IMR-90 (cell line): ENCODE results near the gene ALOX12B.

Source experiments
- BHLHE40 ChIP-seq: fragments of 150-350 bp; IDR thresholded peaks from 2 replicates; pipeline ENCODE4 v1.6.1; 2016; ENCODE audit warnings: mild to moderate bottlenecking, low read depth, low read length
- FOS ChIP-seq: fragments of 150-350 bp; IDR thresholded peaks from 2 replicates; pipeline ENCODE4 v1.6.1; 2016; ENCODE audit warnings: low read depth, low read length
- MAZ ChIP-seq: IDR thresholded peaks from 2 replicates; pipeline ENCODE4 v1.6.1; 2012; ENCODE audit warnings: low read depth, mild to moderate bottlenecking, low read length, improper control_type of control experiment, moderate library complexity, borderline replicate concordance
- POLR2A ChIP-seq: IDR thresholded peaks from 2 replicates; pipeline ENCODE4 v1.6.1; 2012; ENCODE audit warnings: mild to moderate bottlenecking, low read depth, low read length
- RAD21 ChIP-seq: IDR thresholded peaks from 2 replicates; pipeline ENCODE4 v1.6.1; 2012; ENCODE audit warnings: low read length, improper control_type of control experiment
- RCOR1 ChIP-seq: IDR thresholded peaks from 2 replicates; pipeline ENCODE4 v1.6.1; 2012; ENCODE audit warnings: mild to moderate bottlenecking, low read length, improper control_type of control experiment; ENCODE audit not compliant: insufficient replicate concordance
- RFX5 ChIP-seq: IDR thresholded peaks from 2 replicates; pipeline ENCODE4 v1.8.0; 2012; ENCODE audit warnings: low read depth, mild to moderate bottlenecking, low read length, moderate library complexity
- SMC3 ChIP-seq: fragments of 150-350 bp; IDR thresholded peaks from 2 replicates; pipeline ENCODE4 v1.6.1; 2016; ENCODE audit warnings: low read depth, mild to moderate bottlenecking, antibody characterized with exemption, low read length, moderate library complexity
- TF ChIP-seq, protein P1 (sequence below): conservative IDR thresholded peaks from 2 replicates; pipeline ENCODE4 v1.5.1; 2012; ENCODE audit warnings: mild to moderate bottlenecking, low read depth, low read length, improper control_type of control experiment
- TF ChIP-seq, protein P2 (sequence below): fragments of 150-350 bp; IDR thresholded peaks from 2 replicates; pipeline ENCODE4 v1.6.1; 2017; ENCODE audit warnings: mild to moderate bottlenecking, antibody characterized with exemption, low read length, low read depth

DNA sequence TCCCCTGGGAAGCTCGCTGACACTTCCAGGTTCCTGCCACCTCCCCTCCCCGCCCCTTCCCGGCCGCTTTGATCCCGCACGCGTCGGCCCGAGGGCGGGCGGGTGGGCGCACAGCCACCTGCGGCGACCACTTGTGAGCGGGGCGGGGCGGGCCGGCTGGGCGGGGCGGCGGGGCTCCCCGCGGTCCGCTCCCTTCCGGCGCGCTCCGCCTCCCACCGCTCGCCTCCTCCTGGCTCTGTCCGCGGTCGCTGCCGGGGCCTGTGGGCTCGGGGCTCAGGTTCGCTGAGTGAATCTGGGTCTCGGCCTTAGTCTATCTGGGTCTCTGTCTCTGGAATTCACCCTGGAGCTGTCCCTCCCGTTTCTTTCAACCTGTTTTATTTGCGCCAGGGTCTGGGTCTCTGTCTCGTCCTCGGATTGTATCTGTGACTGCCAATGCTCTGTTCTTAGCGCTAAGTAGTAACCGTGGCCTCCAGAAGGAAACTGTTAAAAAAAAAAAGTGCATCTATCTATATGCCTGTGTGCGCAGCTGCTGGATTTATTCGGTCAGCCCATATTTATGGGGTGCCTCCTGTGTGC lies 39.1 kb upstream of the ALOX12B start:
- TF ChIP-seq, protein P1, sequence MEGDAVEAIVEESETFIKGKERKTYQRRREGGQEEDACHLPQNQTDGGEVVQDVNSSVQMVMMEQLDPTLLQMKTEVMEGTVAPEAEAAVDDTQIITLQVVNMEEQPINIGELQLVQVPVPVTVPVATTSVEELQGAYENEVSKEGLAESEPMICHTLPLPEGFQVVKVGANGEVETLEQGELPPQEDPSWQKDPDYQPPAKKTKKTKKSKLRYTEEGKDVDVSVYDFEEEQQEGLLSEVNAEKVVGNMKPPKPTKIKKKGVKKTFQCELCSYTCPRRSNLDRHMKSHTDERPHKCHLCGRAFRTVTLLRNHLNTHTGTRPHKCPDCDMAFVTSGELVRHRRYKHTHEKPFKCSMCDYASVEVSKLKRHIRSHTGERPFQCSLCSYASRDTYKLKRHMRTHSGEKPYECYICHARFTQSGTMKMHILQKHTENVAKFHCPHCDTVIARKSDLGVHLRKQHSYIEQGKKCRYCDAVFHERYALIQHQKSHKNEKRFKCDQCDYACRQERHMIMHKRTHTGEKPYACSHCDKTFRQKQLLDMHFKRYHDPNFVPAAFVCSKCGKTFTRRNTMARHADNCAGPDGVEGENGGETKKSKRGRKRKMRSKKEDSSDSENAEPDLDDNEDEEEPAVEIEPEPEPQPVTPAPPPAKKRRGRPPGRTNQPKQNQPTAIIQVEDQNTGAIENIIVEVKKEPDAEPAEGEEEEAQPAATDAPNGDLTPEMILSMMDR = no peak
- TF ChIP-seq MAZ (peak; percentile 12; the same call in 1 of the 2 replicates), RCOR1 (no peak), RFX5 (no peak), FOS (no peak), POLR2A (no peak), RAD21 (no peak), BHLHE40 (no peak), SMC3 (no peak)
- TF ChIP-seq, protein P2, sequence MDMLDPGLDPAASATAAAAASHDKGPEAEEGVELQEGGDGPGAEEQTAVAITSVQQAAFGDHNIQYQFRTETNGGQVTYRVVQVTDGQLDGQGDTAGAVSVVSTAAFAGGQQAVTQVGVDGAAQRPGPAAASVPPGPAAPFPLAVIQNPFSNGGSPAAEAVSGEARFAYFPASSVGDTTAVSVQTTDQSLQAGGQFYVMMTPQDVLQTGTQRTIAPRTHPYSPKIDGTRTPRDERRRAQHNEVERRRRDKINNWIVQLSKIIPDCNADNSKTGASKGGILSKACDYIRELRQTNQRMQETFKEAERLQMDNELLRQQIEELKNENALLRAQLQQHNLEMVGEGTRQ = no peak
